NB4 (cell line): ENCODE results near the gene LSM7.

Source experiments
- DNase-seq: peaks from one replicate; pipeline ENCODE4 v3.0.0; 2010; ENCODE audit warnings: low read depth
- H3K4me3 ChIP-seq: one replicate; pipeline ENCODE4 v1.5.1; 2011; ENCODE audit warnings: mild to moderate bottlenecking, low read depth, low read length, moderate library complexity
- CTCF ChIP-seq: IDR thresholded peaks from one replicate; pipeline ENCODE4 v1.5.1; 2012; ENCODE audit warnings: low read depth, low read length
- MAX ChIP-seq: IDR thresholded peaks from 2 replicates; pipeline ENCODE4 v1.6.1; 2011; ENCODE audit warnings: low read depth, low read length
- MYC ChIP-seq: IDR thresholded peaks from 2 replicates; pipeline ENCODE4 v1.6.1; 2011; ENCODE audit warnings: low read depth, low read length
- POLR2A ChIP-seq: IDR thresholded peaks from 2 replicates; pipeline ENCODE4 v1.6.1; 2011; ENCODE audit warnings: mild to moderate bottlenecking; ENCODE audit not compliant: insufficient read length; ENCODE audit errors: extremely low read depth

LSM7 gene

GRCh38 chr19:2303211-2303798, 25.1 kb downstream of the LSM7 start:
- no peak for DNase-seq
- H3K4me3 ChIP-seq: no peak overlapping the region

GRCh38 chr19:2302319-2303210, 25.8 kb downstream of the LSM7 start:
- H3K4me3 ChIP-seq: no peak overlapping the region

More at GRCh38 chr19:2303211-2303798, 25.1 kb downstream of the LSM7 start:
- TF ChIP-seq MAX (no peak), MYC (no peak), POLR2A (no peak), CTCF (no peak)

GRCh38 chr19:2300533-2300932, 27.9 kb downstream of the LSM7 start:
- TF ChIP-seq MYC (no peak), MAX (no peak), POLR2A (no peak), CTCF (no peak)
- no peak overlapping the region for H3K4me3 ChIP-seq
- DNase-seq: no peak

More at GRCh38 chr19:2302319-2303210, 25.8 kb downstream of the LSM7 start:
- no peak for DNase-seq
- no peak for TF ChIP-seq POLR2A
- no peak for TF ChIP-seq CTCF
- TF ChIP-seq MYC: no peak
- TF ChIP-seq MAX: no peak

- TF ChIP-seq MAX (no peak), MYC (no peak), POLR2A (no peak), CTCF (no peak)
- H3K4me3 ChIP-seq: no peak overlapping the region
Measured at GRCh38 chr19:2296141-2296540, 32.2 kb downstream of the LSM7 start.

GRCh38 chr19:2294687-2295335, 33.6 kb downstream of the LSM7 start:
- H3K4me3 ChIP-seq: no peak overlapping the region
- TF ChIP-seq MAX: no peak
- no peak for TF ChIP-seq POLR2A
- no peak for TF ChIP-seq CTCF
- TF ChIP-seq MYC: no peak
- no peak for DNase-seq

More at GRCh38 chr19:2296141-2296540, 32.2 kb downstream of the LSM7 start:
- DNase-seq: no peak
